Ectodermal cell (in vitro differentiated cells): ENCODE measurements around the gene RAET1L.
"Not testable (repeated sequence)": the region's sequence is repeated elsewhere in the genome, so short reads cannot be mapped to it uniquely, and the experiment has no call there.

Experiments
- H3K27ac ChIP-seq: 2 replicates; pipeline ENCODE4 v1.7.0; 2013; ENCODE audit warnings: mild to moderate bottlenecking, low read depth, low read length; ENCODE audit not compliant: insufficient read depth, poor library complexity, severe bottlenecking
- H3K27me3 ChIP-seq: 2 replicates; pipeline ENCODE4 v1.7.0; 2013; ENCODE audit warnings: mild to moderate bottlenecking, low read length; ENCODE audit not compliant: insufficient read depth, control insufficient read depth, poor library complexity, severe bottlenecking
- H3K36me3 ChIP-seq: one replicate; pipeline ENCODE4 v1.7.0; 2013; ENCODE audit warnings: low read length; ENCODE audit not compliant: control insufficient read depth, insufficient read depth
- H3K4me1 ChIP-seq: one replicate; pipeline ENCODE4 v1.7.0; 2013; ENCODE audit warnings: low read length; ENCODE audit not compliant: control insufficient read depth, insufficient read depth
- H3K4me3 ChIP-seq: 2 replicates; pipeline ENCODE4 v1.7.0; 2013; ENCODE audit warnings: low read depth, low read length, control low read depth; ENCODE audit not compliant: insufficient read depth
- H3K9me3 ChIP-seq: 2 replicates; pipeline ENCODE4 v1.7.0; 2013; ENCODE audit warnings: mild to moderate bottlenecking, low read length, moderate library complexity; ENCODE audit not compliant: control insufficient read depth
- WGBS, 2 experiments: methylation state at CpG; one replicate each; pipeline ENCODE4 v1.1.7; 2013; ENCODE audit warnings: missing lambda C conversion rate in 2 of 2; 5-methylcytosine and 5-hydroxymethylcytosine counted together

RAET1L gene

GRCh38 chr6:149991838-149992237 lies 33.5 kb downstream of the RAET1L start:
- H3K27me3 ChIP-seq, result peaks cover 91% of the 10 kb centered on the region
- no peaks in the 10 kb centered on the region for H3K9me3 ChIP-seq
- no peak overlapping the region for H3K27ac ChIP-seq
- 54 to 62% methylated on average over 4 of the region's 4 CpGs for WGBS, 2 experiments
- peaks cover 9% of the 10 kb centered on the region for H3K4me1 ChIP-seq
- no peak overlapping the region for H3K4me3 ChIP-seq
- no peaks in the 10 kb centered on the region for H3K36me3 ChIP-seq

DNA sequence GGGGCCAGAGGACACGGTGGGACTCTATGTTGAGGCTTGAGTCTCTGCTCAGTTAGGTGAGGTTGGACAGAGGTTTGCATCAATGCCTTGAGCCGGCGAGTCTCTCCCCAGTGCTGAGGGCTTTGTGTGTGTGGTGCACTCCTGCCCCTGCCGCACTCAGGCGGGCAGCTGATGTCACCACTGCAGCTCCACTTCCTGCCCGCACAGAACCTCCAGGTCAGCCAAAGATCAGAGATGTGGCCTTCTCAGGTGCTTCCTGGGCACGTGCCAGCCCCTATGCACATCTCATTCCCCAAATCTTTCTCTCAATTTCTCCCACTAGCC lies 33.9 kb downstream of the RAET1L start:
- H3K9me3 ChIP-seq, H3K4me3 ChIP-seq, H3K36me3 ChIP-seq, H3K27ac ChIP-seq, H3K4me1 ChIP-seq: not testable (repeated sequence)
- WGBS, 2 experiments, result 1 to 4% methylated on average over 7 of the region's 7 CpGs
- H3K27me3 ChIP-seq, result peaks cover 95% of the 10 kb centered on the region

- no peaks in the 10 kb centered on the region for H3K36me3 ChIP-seq
- H3K27me3 ChIP-seq, result peaks cover 100% of the 10 kb centered on the region
- H3K4me3 ChIP-seq, result peak overlapping the region; percentile 14
- 1% methylated on average over 48 of the region's 49 CpGs for WGBS, 2 experiments
- H3K27ac ChIP-seq, result no peak overlapping the region
- H3K4me1 ChIP-seq, result peaks cover 9% of the 10 kb centered on the region
- H3K9me3 ChIP-seq, result no peaks in the 10 kb centered on the region
Observed at GRCh38 chr6:149990661-149991471, 34.5 kb downstream of the RAET1L start.

GRCh38 chr6:149990212-149990660 lies 35.1 kb downstream of the RAET1L start:
- Histone ChIP-seq H3K4me3 (no peak overlapping the region), H3K27ac (no peak overlapping the region), H3K36me3 (no peaks in the 10 kb centered on the region), H3K9me3 (no peaks in the 10 kb centered on the region), H3K4me1 (peaks cover 9% of the 10 kb centered on the region), H3K27me3 (peaks cover 100% of the 10 kb centered on the region)
- WGBS, 2 experiments, result 1 to 2% methylated on average over 32 of the region's 32 CpGs

DNA sequence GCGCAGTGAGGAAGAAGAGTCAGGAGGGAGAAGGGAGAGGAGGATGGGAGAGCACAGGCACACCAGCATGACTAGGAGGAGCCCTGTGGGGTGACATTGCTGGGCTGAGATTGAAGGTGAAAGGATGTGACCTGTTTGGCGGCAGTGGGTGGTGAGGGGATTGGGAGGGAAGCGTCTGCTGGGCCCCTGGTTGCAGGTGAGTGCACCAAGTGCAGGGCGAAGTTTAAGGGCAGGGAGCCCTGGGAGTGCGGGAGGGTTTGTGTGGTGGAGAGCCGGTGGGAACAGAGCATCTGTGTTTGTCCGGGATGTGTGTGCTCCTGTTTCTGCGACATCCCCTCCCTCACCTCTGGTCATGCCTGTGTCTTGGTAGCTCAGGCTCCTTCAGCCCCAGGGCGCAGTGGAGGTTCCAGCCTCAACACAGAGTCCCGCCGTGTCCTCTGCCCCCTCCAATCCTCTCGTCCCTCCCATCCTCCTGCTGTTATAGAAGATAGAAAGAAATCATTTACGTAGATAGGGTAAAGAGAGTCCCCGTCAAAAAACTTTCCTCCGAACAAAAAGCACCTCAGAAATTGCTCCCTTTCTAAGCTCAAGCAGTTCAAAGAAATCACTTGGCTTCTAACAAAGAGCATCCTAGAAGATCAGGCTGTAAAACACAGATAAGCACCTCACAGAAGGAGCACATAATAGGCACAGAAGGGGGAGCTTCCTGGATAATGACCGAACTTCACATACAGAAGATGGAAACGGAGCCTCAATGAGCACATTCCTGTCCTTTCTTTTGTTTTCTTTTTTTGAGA lies 36.6 kb downstream of the RAET1L start:
- no peaks in the 10 kb centered on the region for H3K36me3 ChIP-seq

DNA sequence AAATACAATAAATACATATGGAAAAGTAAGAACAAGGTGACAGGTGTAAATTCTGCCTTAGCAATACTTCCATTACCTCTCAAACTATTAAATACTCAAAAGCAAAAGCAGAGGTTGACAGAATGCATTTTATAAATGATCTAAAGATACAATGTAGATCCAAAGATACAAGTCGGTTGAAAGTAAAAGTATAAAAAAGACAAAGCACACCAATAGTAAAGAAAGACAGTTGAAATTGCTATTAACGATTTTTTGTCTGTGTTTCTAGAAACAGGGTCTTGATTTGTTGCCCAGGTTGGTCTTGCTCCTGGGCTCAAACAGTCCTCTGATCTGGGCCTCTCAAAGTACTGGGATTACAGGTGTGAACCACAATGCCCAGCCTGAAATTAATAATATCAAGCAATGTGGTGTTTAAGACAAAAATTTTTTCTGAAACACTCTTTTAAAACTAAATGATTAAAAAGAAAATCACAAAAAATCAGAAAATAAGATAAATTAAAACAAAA lies 37.7 kb downstream of the RAET1L start:
- Histone ChIP-seq H3K27ac (no peak overlapping the region), H3K4me3 (no peak overlapping the region), H3K4me1 (peaks cover 9% of the 10 kb centered on the region), H3K27me3 (peaks cover 100% of the 10 kb centered on the region), H3K9me3 (no peaks in the 10 kb centered on the region), H3K36me3 (no peaks in the 10 kb centered on the region)
- 54 to 66% methylated on average over 2 of the region's 2 CpGs for WGBS, 2 experiments

More for the DNA sequence above, 36.6 kb downstream of the RAET1L start:
- H3K4me3 ChIP-seq, result no peak overlapping the region
- H3K9me3 ChIP-seq, result no peaks in the 10 kb centered on the region
- no peak overlapping the region for H3K27ac ChIP-seq
- H3K4me1 ChIP-seq, result peaks cover 9% of the 10 kb centered on the region
- 7 to 8% methylated on average over 13 to 17 of the region's 17 CpGs for WGBS, 2 experiments
- H3K27me3 ChIP-seq, result peaks cover 100% of the 10 kb centered on the region

DNA sequence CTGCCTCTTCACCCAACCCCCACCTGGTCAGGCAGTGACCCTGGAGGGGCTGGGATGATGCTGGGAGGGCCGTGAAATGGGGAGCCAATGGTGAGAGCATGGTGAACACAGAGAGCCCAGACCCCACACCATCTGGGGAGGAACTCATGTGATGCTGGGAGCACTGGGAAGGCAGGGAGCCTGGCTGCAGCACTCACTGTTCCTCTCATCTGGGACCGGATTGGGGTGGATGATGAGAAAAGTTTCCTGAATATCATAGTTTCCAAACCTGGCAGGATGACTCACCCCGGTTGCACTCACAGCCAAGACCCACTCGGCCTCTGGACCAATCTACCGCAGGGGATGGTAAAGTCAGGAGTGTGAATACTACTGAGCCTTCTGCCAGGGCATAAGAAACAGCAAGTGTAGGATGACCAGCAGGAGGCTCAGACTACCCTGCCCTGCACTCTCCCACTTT lies 39.8 kb downstream of the RAET1L start:
- 32 to 38% methylated on average over 5 of the region's 5 CpGs for WGBS, 2 experiments
- H3K4me3 ChIP-seq, result no peak overlapping the region
- no peaks in the 10 kb centered on the region for H3K9me3 ChIP-seq
- H3K27ac ChIP-seq, result no peak overlapping the region
- H3K27me3 ChIP-seq, result peaks cover 100% of the 10 kb centered on the region
- H3K36me3 ChIP-seq, result no peaks in the 10 kb centered on the region
- H3K4me1 ChIP-seq, result peaks cover 7% of the 10 kb centered on the region

GRCh38 chr6:149984773-149985172 lies 40.6 kb downstream of the RAET1L start:
- WGBS, 2 experiments, result 70 to 73% methylated on average over 5 of the region's 5 CpGs
- Histone ChIP-seq H3K4me1 (no peaks in the 10 kb centered on the region), H3K27ac (no peak overlapping the region), H3K27me3 (peaks cover 97% of the 10 kb centered on the region), H3K36me3 (no peaks in the 10 kb centered on the region), H3K4me3 (no peak overlapping the region), H3K9me3 (no peaks in the 10 kb centered on the region)

DNA sequence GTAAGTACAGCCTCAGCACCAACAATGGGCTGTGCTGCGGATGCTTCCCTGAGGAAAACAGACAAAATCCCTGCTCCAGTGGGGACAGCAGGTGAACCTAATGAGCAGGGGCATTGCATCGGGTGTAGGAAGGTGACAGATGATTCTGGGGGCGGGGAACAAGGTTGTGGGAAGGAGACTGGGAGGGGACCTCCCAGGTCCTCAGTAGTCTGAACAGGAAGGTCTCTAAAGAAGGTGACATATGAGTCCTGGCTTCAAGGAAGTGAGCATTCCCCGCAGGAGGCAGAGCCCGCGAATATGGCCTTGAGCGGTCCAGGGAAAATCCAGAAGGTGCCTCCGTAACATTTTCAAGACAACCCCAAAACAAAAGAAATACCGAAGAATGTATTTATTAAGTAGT lies 42.2 kb downstream of the RAET1L start:
- Histone ChIP-seq H3K4me1 (no peaks in the 10 kb centered on the region), H3K27ac (no peak overlapping the region), H3K9me3 (no peaks in the 10 kb centered on the region), H3K36me3 (no peaks in the 10 kb centered on the region), H3K4me3 (no peak overlapping the region), H3K27me3 (peaks cover 97% of the 10 kb centered on the region)
- WGBS, 2 experiments, result 11 to 14% methylated on average over 7 of the region's 9 CpGs

DNA sequence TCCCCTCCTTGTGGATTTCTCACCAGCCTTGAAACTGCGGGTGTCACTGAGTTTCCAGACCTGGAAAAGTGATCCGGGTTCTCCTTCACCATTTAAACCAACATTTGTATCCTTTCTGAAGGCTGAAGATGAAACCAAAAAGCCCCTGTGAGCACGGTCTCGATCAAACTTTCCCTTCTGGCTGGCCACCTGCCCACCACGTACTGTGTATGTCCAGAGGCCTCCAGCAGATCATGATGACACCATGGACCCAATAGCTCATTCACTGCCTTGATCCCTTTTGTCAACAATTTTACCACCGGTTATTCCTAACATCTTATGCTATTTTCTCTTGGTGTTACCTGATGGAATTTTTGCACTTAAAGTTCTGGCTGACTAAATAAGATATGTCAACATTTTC lies 46.0 kb downstream of the RAET1L start:
- H3K27ac ChIP-seq, result no peak overlapping the region
- no peaks in the 10 kb centered on the region for H3K36me3 ChIP-seq
- 77 to 79% methylated on average over 6 of the region's 6 CpGs for WGBS, 2 experiments
- H3K27me3 ChIP-seq, result peaks cover 97% of the 10 kb centered on the region
- no peak overlapping the region for H3K4me3 ChIP-seq
- no peaks in the 10 kb centered on the region for H3K4me1 ChIP-seq
- no peaks in the 10 kb centered on the region for H3K9me3 ChIP-seq
